Activated CD8-positive, alpha-beta memory T cell treated with anti-CD3 and anti-CD28 coated beads, Interleukin-2, amount 10 ng/mL, durations not matched to agents 7 days and 5 days (primary cell): ENCODE data around the gene ASB18. TPM values are rescaled to one million over a fixed set of nuclear protein-coding genes. Genes with fewer than 3 reads are reported as not detected.

Source experiments
- ATAC-seq: fragments of 150-1000 bp; cut with Tn5 transposase; one replicate; pipeline ENCODE4 v1.10.0; 2021; ENCODE audit warnings: moderate library complexity
- CTCF ChIA-PET: fragments of 350-600 bp; sonication (Branson Sonifier 250); formaldehyde crosslinking; loops from one replicate; lab custom pipeline; 2021; ENCODE audit warnings: antibody characterized with exemption; lab: Charles Lee
- DNase-seq: peaks from one replicate; pipeline ENCODE4 v3.0.0-alpha.2; 2020
- H3K27ac Mint-ChIP-seq: one replicate; pipeline ENCODE4 v1.8.0; 2021; ENCODE audit warnings: mild to moderate bottlenecking, mixed read lengths
- H3K27me3 Mint-ChIP-seq: one replicate; pipeline ENCODE4 v1.8.0; 2021; ENCODE audit warnings: mixed read lengths
- H3K36me3 Mint-ChIP-seq: one replicate; pipeline ENCODE4 v1.8.0; 2021; ENCODE audit warnings: mild to moderate bottlenecking, mixed read lengths
- H3K4me1 Mint-ChIP-seq: one replicate; pipeline ENCODE4 v1.8.0; 2021; ENCODE audit warnings: mixed read lengths
- H3K4me3 Mint-ChIP-seq: one replicate; pipeline ENCODE4 v1.8.0; 2021; ENCODE audit warnings: mild to moderate bottlenecking, moderate library complexity, mixed read lengths
- H3K9me3 Mint-ChIP-seq: one replicate; pipeline ENCODE4 v1.8.0; 2022; ENCODE audit warnings: low read depth, mixed read lengths
- total RNA-seq, 2 experiments: library from RNA; stranded (reverse); gene quantifications; one replicate each; pipeline ENCODE4 v1.2.3, GENCODE V29; 2021

The ASB18 gene
- total RNA-seq: not detected

- DNase-seq (no peak), ATAC-seq (no peak)
- H3K36me3 Mint-ChIP-seq: no peaks in the 10 kb centered on the region
- H3K27ac Mint-ChIP-seq: no peak within 1 kb of the TSS
- CTCF ChIA-PET: no interaction called here
- H3K4me3 Mint-ChIP-seq: no peak within 1 kb of the TSS
- H3K27me3 Mint-ChIP-seq: no peaks in the 10 kb centered on the region
- no peaks in the 10 kb centered on the region for H3K4me1 Mint-ChIP-seq
- H3K9me3 Mint-ChIP-seq: peaks cover 5% of the 10 kb centered on the region
Observed at GRCh38 chr2:236264256-236264655, at the start of gene ASB18. TSS of gene ASB18 (minus strand) at chr2:236264406. CDS start at chr2:236264345, 61 bp downstream.

GRCh38 chr2:236311286-236311685, 47.1 kb upstream of the ASB18 start:
- Mint-ChIP-seq H3K36me3 (no peaks in the 10 kb centered on the region), H3K27ac (no peak overlapping the region), H3K27me3 (peaks cover 14% of the 10 kb centered on the region), H3K9me3 (no peaks in the 10 kb centered on the region), H3K4me1 (no peaks in the 10 kb centered on the region), H3K4me3 (no peak overlapping the region)
- DNase-seq (no peak), ATAC-seq (no peak)
- CTCF ChIA-PET: no interaction called here

GRCh38 chr2:236309669-236310029, 45.4 kb upstream of the ASB18 start:
- ATAC-seq (no peak), DNase-seq (no peak)
- Mint-ChIP-seq H3K36me3 (no peaks in the 10 kb centered on the region), H3K4me1 (no peaks in the 10 kb centered on the region), H3K27ac (no peak overlapping the region), H3K4me3 (no peak overlapping the region), H3K9me3 (no peaks in the 10 kb centered on the region), H3K27me3 (peaks cover 14% of the 10 kb centered on the region)
- CTCF ChIA-PET: interaction anchor here (1.0 kb wide), 1 partner anchor 571 kb away, joined by 3 read pairs; no protein-coding TSS in a partner anchor

GRCh38 chr2:236308855-236309668, 44.9 kb upstream of the ASB18 start:
- ATAC-seq (no peak), DNase-seq (no peak)
- Mint-ChIP-seq H3K9me3 (no peaks in the 10 kb centered on the region), H3K27ac (no peak overlapping the region), H3K36me3 (no peaks in the 10 kb centered on the region), H3K27me3 (peaks cover 12% of the 10 kb centered on the region), H3K4me3 (no peak overlapping the region), H3K4me1 (no peaks in the 10 kb centered on the region)
- CTCF ChIA-PET: interaction anchor here (1.0 kb wide), 1 partner anchor 571 kb away, joined by 3 read pairs; no protein-coding TSS in a partner anchor

GRCh38 chr2:236307641-236308040, 43.4 kb upstream of the ASB18 start:
- no peak for ATAC-seq

GRCh38 chr2:236306825-236307540, 42.8 kb upstream of the ASB18 start:
- ATAC-seq (no peak), DNase-seq (no peak)
- CTCF ChIA-PET: no interaction called here
- no peaks in the 10 kb centered on the region for H3K36me3 Mint-ChIP-seq
- no peak overlapping the region for H3K27ac Mint-ChIP-seq
- H3K9me3 Mint-ChIP-seq: no peaks in the 10 kb centered on the region
- peaks cover 5% of the 10 kb centered on the region for H3K27me3 Mint-ChIP-seq
- H3K4me3 Mint-ChIP-seq: no peak overlapping the region
- H3K4me1 Mint-ChIP-seq: no peaks in the 10 kb centered on the region

More at GRCh38 chr2:236307641-236308040, 43.4 kb upstream of the ASB18 start:
- Mint-ChIP-seq H3K4me1 (no peaks in the 10 kb centered on the region), H3K27ac (no peak overlapping the region), H3K4me3 (no peak overlapping the region), H3K27me3 (peaks cover 5% of the 10 kb centered on the region), H3K9me3 (no peaks in the 10 kb centered on the region), H3K36me3 (no peaks in the 10 kb centered on the region)
- CTCF ChIA-PET: no interaction called here
- DNase-seq: no peak

- CTCF ChIA-PET: no interaction called here
- Mint-ChIP-seq H3K36me3 (no peaks in the 10 kb centered on the region), H3K27me3 (peaks cover 2% of the 10 kb centered on the region), H3K27ac (no peak overlapping the region), H3K4me1 (no peaks in the 10 kb centered on the region), H3K9me3 (no peaks in the 10 kb centered on the region), H3K4me3 (no peak overlapping the region)
- ATAC-seq (no peak), DNase-seq (no peak)
Observed at GRCh38 chr2:236305964-236306605, 41.9 kb upstream of the ASB18 start.

GRCh38 chr2:236305531-236305930, 41.3 kb upstream of the ASB18 start:
- H3K4me3 Mint-ChIP-seq: no peak overlapping the region
- no peaks in the 10 kb centered on the region for H3K4me1 Mint-ChIP-seq
- no peaks in the 10 kb centered on the region for H3K36me3 Mint-ChIP-seq
- no peaks in the 10 kb centered on the region for H3K27me3 Mint-ChIP-seq
- H3K27ac Mint-ChIP-seq: no peak overlapping the region
- ATAC-seq: no peak
- CTCF ChIA-PET: no interaction called here
- H3K9me3 Mint-ChIP-seq: no peaks in the 10 kb centered on the region
- no peak for DNase-seq

- Mint-ChIP-seq H3K27me3 (no peaks in the 10 kb centered on the region), H3K27ac (no peak overlapping the region), H3K9me3 (no peaks in the 10 kb centered on the region), H3K4me1 (no peaks in the 10 kb centered on the region), H3K36me3 (no peaks in the 10 kb centered on the region), H3K4me3 (no peak overlapping the region)
- CTCF ChIA-PET: no interaction called here
- DNase-seq (no peak), ATAC-seq (no peak)
Observed at GRCh38 chr2:236303935-236304334, 39.7 kb upstream of the ASB18 start.

GRCh38 chr2:236302555-236302954, 38.3 kb upstream of the ASB18 start:
- DNase-seq (no peak), ATAC-seq (no peak)
- Mint-ChIP-seq H3K4me3 (no peak overlapping the region), H3K4me1 (no peaks in the 10 kb centered on the region), H3K9me3 (no peaks in the 10 kb centered on the region), H3K36me3 (no peaks in the 10 kb centered on the region), H3K27me3 (no peaks in the 10 kb centered on the region), H3K27ac (no peak overlapping the region)
- CTCF ChIA-PET: no interaction called here

GRCh38 chr2:236298924-236299475, 34.8 kb upstream of the ASB18 start:
- CTCF ChIA-PET: no interaction called here
- no peak overlapping the region for H3K27ac Mint-ChIP-seq
- no peak for ATAC-seq

GRCh38 chr2:236295481-236295880, 31.3 kb upstream of the ASB18 start:
- no peaks in the 10 kb centered on the region for H3K27me3 Mint-ChIP-seq
- H3K9me3 Mint-ChIP-seq: no peaks in the 10 kb centered on the region
- CTCF ChIA-PET: no interaction called here
- no peak for DNase-seq
- no peak overlapping the region for H3K27ac Mint-ChIP-seq
- no peaks in the 10 kb centered on the region for H3K4me1 Mint-ChIP-seq
- no peak overlapping the region for H3K4me3 Mint-ChIP-seq
- H3K36me3 Mint-ChIP-seq: no peaks in the 10 kb centered on the region
- ATAC-seq: no peak

More at GRCh38 chr2:236298924-236299475, 34.8 kb upstream of the ASB18 start:
- H3K27me3 Mint-ChIP-seq: no peaks in the 10 kb centered on the region
- no peaks in the 10 kb centered on the region for H3K36me3 Mint-ChIP-seq
- no peaks in the 10 kb centered on the region for H3K4me1 Mint-ChIP-seq
- no peak for DNase-seq
- no peaks in the 10 kb centered on the region for H3K9me3 Mint-ChIP-seq
- no peak overlapping the region for H3K4me3 Mint-ChIP-seq

GRCh38 chr2:236294647-236295046, 30.4 kb upstream of the ASB18 start:
- CTCF ChIA-PET: no interaction called here

More at GRCh38 chr2:236294647-236295046, 30.4 kb upstream of the ASB18 start:
- Mint-ChIP-seq H3K36me3 (no peaks in the 10 kb centered on the region), H3K9me3 (no peaks in the 10 kb centered on the region), H3K27ac (no peak overlapping the region), H3K4me3 (no peak overlapping the region), H3K4me1 (no peaks in the 10 kb centered on the region), H3K27me3 (no peaks in the 10 kb centered on the region)
- ATAC-seq: no peak
- DNase-seq: no peak
